Loucy (cell line): ENCODE data around the gene EIF4G3.

Experiments
- CTCF ChIP-seq: fragments of 200-600 bp; sonication (generic); conservative IDR thresholded peaks from 2 replicates; pipeline ENCODE4 v1.5.1; 2014; ENCODE audit warnings: mild to moderate bottlenecking, antibody characterized with exemption, low read length
- EZH2phosphoT487 ChIP-seq: fragments of 200-600 bp; IDR thresholded peaks from 2 replicates; pipeline ENCODE4 v1.6.1; 2018; ENCODE audit warnings: antibody characterized with exemption, mild to moderate bottlenecking, moderate library complexity, borderline replicate concordance

- TF ChIP-seq CTCF: no peak
- TF ChIP-seq EZH2phosphoT487: no peak
Measured at GRCh38 chr1:21082073-21082472, 94.6 kb downstream of the EIF4G3 start.
